Upper lobe of left lung (tissue), 6 donors: ENCODE data around the gene ZNF665. TPM values are rescaled to one million over a fixed set of nuclear protein-coding genes. Genes with fewer than 3 reads are reported as not detected.
"Not testable (repeated sequence)": the region's sequence is repeated elsewhere in the genome, so short reads cannot be mapped to it uniquely, and the experiment has no call there.

Experiments used
- ATAC-seq, 2 donors: fragments of 200-7000 bp; cut with Tn5 transposase; one replicate each; pipeline ENCODE4 v1.9.1; 2022; ENCODE audit warnings: mild to moderate bottlenecking in 2 of 2, moderate library complexity in 2 of 2; ENCODE audit not compliant: low FRiP score in 2 of 2
- DNase-seq, 2 donors: peaks; one replicate each; pipeline ENCODE4 v3.0.0-alpha.2; 2019 to 2020
- H3K27ac ChIP-seq, 4 donors: fragments of 200-600 bp; sonication (generic); one replicate each; pipeline ENCODE4 v1.5.1; 2016 to 2019
- H3K27me3 ChIP-seq, 4 donors: fragments of 200-600 bp; sonication (generic); one replicate each; pipeline ENCODE4 v1.5.1; 2017 to 2019
- H3K36me3 ChIP-seq, 4 donors: fragments of 200-600 bp; sonication (generic); one replicate each; pipeline ENCODE4 v1.5.1; 2016 to 2019
- H3K4me1 ChIP-seq, 4 donors: fragments of 200-600 bp; sonication (generic); one replicate each; pipeline ENCODE4 v1.5.1; 2018 to 2019
- H3K4me3 ChIP-seq, 4 donors: fragments of 200-600 bp; sonication (generic); one replicate each; pipeline ENCODE4 v1.5.1; 2017 to 2019; ENCODE audit warnings: mild to moderate bottlenecking in 2 of 4, moderate library complexity in 1 of 4
- H3K9me3 ChIP-seq, 4 donors: fragments of 200-600 bp; sonication (generic); one replicate each; pipeline ENCODE4 v1.5.1; 2018 to 2019
- CTCF ChIP-seq, 6 experiments: fragments of 450-650 bp in 4 of 6; fragments of 200-600 bp in 2 of 6; sonication (generic) in 2 of 6; IDR thresholded peaks; one replicate each; pipeline ENCODE4 v1.5.1; 2016 to 2019; ENCODE audit warnings: antibody characterized with exemption in 6 of 6
- EP300 ChIP-seq, 4 donors: sonication (generic); formaldehyde crosslinking; IDR thresholded peaks; one replicate each; pipeline ENCODE4 v1.5.1; 2017; ENCODE audit warnings: antibody characterized with exemption in 4 of 4, control low read depth in 2 of 4
- POLR2A ChIP-seq, 4 donors: fragments of 450-650 bp; IDR thresholded peaks; one replicate each; pipeline ENCODE4 v1.5.1; 2016 to 2017; ENCODE audit warnings: antibody characterized with exemption in 4 of 4, mild to moderate bottlenecking in 2 of 4
- POLR2AphosphoS5 ChIP-seq, 2 donors: sonication (generic); formaldehyde crosslinking; IDR thresholded peaks; one replicate each; pipeline ENCODE4 v1.5.1; 2017; ENCODE audit warnings: antibody characterized with exemption in 2 of 2
- WGBS, 2 donors: methylation state at CpG; one replicate each; pipeline ENCODE4 v1.1.5; 2017 to 2018; 5-methylcytosine and 5-hydroxymethylcytosine counted together
- total RNA-seq, 6 donors: library from RNA; depleted of rRNA in 4 of 6; stranded (reverse); fragments of >200 nt in 4 of 6; gene quantifications; one replicate each; pipeline versions ENCODE4 v1.1.0 to v1.2.1, GENCODE V29; 2016 to 2021
- donor health status: DM: no; HTN: no; CAD: no; lungs with moderate emphysema.
- donor health status: DM: no; HTN: yes; CAD: no; lungs with severe emphysema.

The ZNF665 gene
- total RNA-seq, 6 donors from 2014 or later: 1.7 to 5.2 (median 3.4) TPM

GRCh38 chr19:53131085-53131590, 62.0 kb downstream of the ZNF665 start:
- no peak for TF ChIP-seq CTCF (IDR thresholded peaks at IDR 0.05)
- no peak for TF ChIP-seq EP300 (IDR thresholded peaks at IDR 0.05)
- TF ChIP-seq POLR2A (IDR thresholded peaks at IDR 0.05): no peak
- no peak for TF ChIP-seq POLR2AphosphoS5 (IDR thresholded peaks at IDR 0.05)
- H3K9me3 ChIP-seq: peaks cover 0 to 15% (median 5%) of the 10 kb centered on the region in 4 donors
- DNase-seq: no peak
- no peak overlapping the region for H3K27ac ChIP-seq
- no peaks in the 10 kb centered on the region for H3K36me3 ChIP-seq
- H3K27me3 ChIP-seq: peaks cover 0 to 5% (median 0%) of the 10 kb centered on the region in 4 donors
- peaks cover 4 to 14% (median 7%) of the 10 kb centered on the region in 4 donors for H3K4me1 ChIP-seq
- WGBS, 2 donors: 78 to 80% methylated on average over 4 of the region's 4 CpGs
- no peak overlapping the region for H3K4me3 ChIP-seq
- ATAC-seq: no peak

GRCh38 chr19:53130506-53130905, 62.7 kb downstream of the ZNF665 start:
- DNase-seq: no peak
- TF ChIP-seq POLR2AphosphoS5 (IDR thresholded peaks at IDR 0.05) (no peak), CTCF (IDR thresholded peaks at IDR 0.05) (no peak), POLR2A (IDR thresholded peaks at IDR 0.05) (no peak), EP300 (IDR thresholded peaks at IDR 0.05) (no peak)
- Histone ChIP-seq H3K4me1 (peaks cover 4 to 14% (median 7%) of the 10 kb centered on the region in 4 donors), H3K36me3 (no peaks in the 10 kb centered on the region), H3K4me3 (no peak overlapping the region), H3K9me3 (peaks cover 0 to 9% (median 1%) of the 10 kb centered on the region in 4 donors), H3K27ac (no peak overlapping the region), H3K27me3 (peaks cover 0 to 5% (median 0%) of the 10 kb centered on the region in 4 donors)
- no peak for ATAC-seq
- WGBS, 2 donors: 70 to 81% methylated on average over 7 of the region's 7 CpGs

GRCh38 chr19:53126733-53127526, 66.2 kb downstream of the ZNF665 start:
- WGBS, 2 donors: 73 to 82% methylated on average over 6 to 8 of the region's 15 CpGs
- H3K4me3 ChIP-seq, ATAC-seq: not testable (repeated sequence)

GRCh38 chr19:53123400-53123799, 69.8 kb downstream of the ZNF665 start:
- Histone ChIP-seq H3K4me1 (no peaks in the 10 kb centered on the region), H3K27me3 (no peaks in the 10 kb centered on the region), H3K4me3 (no peak overlapping the region), H3K36me3 (peaks cover 0 to 10% (median 0%) of the 10 kb centered on the region in 4 donors), H3K9me3 (peaks cover 0 to 4% (median 0%) of the 10 kb centered on the region in 4 donors), H3K27ac (no peak overlapping the region)
- WGBS, 2 donors: 87 to 90% methylated on average over 7 of the region's 7 CpGs
- peak in 1 of 2 donors; percentile 38 for DNase-seq
- ATAC-seq: no peak
- TF ChIP-seq CTCF (IDR thresholded peaks at IDR 0.05) (no peak), EP300 (IDR thresholded peaks at IDR 0.05) (no peak), POLR2AphosphoS5 (IDR thresholded peaks at IDR 0.05) (no peak)

More at GRCh38 chr19:53126733-53127526, 66.2 kb downstream of the ZNF665 start:
- not testable (repeated sequence) for H3K27ac ChIP-seq, H3K27me3 ChIP-seq, H3K4me1 ChIP-seq, H3K36me3 ChIP-seq, DNase-seq, H3K9me3 ChIP-seq

Other genes starting within 250 kb of the ZNF665 start
- gene ZNF816, start 230.5 kb downstream of the ZNF665 start, total RNA-seq: 10 to 100 TPM in 2 of 6 donors, 1 to 10 TPM in 4; 6.7 to 14.6 (median 8.8) TPM
- not detected for gene ERVV-1, start 179.4 kb downstream of the ZNF665 start, total RNA-seq
- gene ERVV-2, start 148.6 kb downstream of the ZNF665 start, total RNA-seq: not detected
- gene ZNF160, start 89.9 kb downstream of the ZNF665 start, total RNA-seq: 100 to 1,000 TPM in 1 of 6 donors, 10 to 100 TPM in 5; 25.0 to 150 (median 48.5) TPM
- 1 to 10 TPM; 2.4 to 7.9 (median 4.3) TPM for gene ZNF415, start 60.4 kb downstream of the ZNF665 start, total RNA-seq
- gene ZNF347, start 34.3 kb downstream of the ZNF665 start, total RNA-seq: 10 to 100 TPM in 4 of 6 donors, 1 to 10 TPM in 2; 5.3 to 21.0 (median 10.3) TPM
- gene ZNF677, start 61.5 kb upstream of the ZNF665 start, total RNA-seq: 10 to 100 TPM in 4 of 6 donors, 1 to 10 TPM in 2; 5.2 to 19.9 (median 12.5) TPM
- not detected for gene VN1R2, start 64.9 kb upstream of the ZNF665 start, total RNA-seq
- not detected for gene VN1R4, start 74.4 kb upstream of the ZNF665 start, total RNA-seq
- 10 to 100 TPM in 1 of 6 donors, 1 to 10 TPM in 5; 3.2 to 11.4 (median 6.2) TPM for gene ZNF845, start 140.4 kb upstream of the ZNF665 start, total RNA-seq
- gene ZNF525, start 172.3 kb upstream of the ZNF665 start, total RNA-seq: 10 to 100 TPM in 3 of 6 donors, 1 to 10 TPM in 3; 2.4 to 15.7 (median 9.9) TPM
- 10 to 100 TPM in 3 of 6 donors, 1 to 10 TPM in 3; 7.9 to 21.0 (median 10.5) TPM for gene ZNF765, start 201.8 kb upstream of the ZNF665 start, total RNA-seq
- gene ZNF761, start 238.6 kb upstream of the ZNF665 start, total RNA-seq: 10 to 100 TPM in 2 of 6 donors, 1 to 10 TPM in 4; 5.0 to 26.2 (median 9.5) TPM